Cardiac muscle cell (in vitro differentiated cells and primary cell): ENCODE measurements around the gene KCNK7. TPM values are rescaled to one million over a fixed set of nuclear protein-coding genes. Genes with fewer than 3 reads are reported as not detected.

Experiments used
- DNase-seq, 2 donors: peaks; one replicate each; pipeline versions ENCODE4 v3.0.0 to v3.0.0-alpha.2; 2010 to 2017; ENCODE audit warnings: low read depth in 1 of 2, low spot score in 1 of 2
- H3K27ac ChIP-seq: fragments of 200-600 bp; sonication (generic); 2 replicates; pipeline ENCODE4 v1.5.1; 2016
- H3K27me3 ChIP-seq: fragments of 200-600 bp; sonication (generic); 2 replicates; pipeline ENCODE4 v1.6.0; 2016; ENCODE audit warnings: control low read depth
- H3K36me3 ChIP-seq: fragments of 200-600 bp; sonication (generic); 2 replicates; pipeline ENCODE4 v1.5.1; 2016; ENCODE audit warnings: control low read depth
- H3K4me1 ChIP-seq: fragments of 200-600 bp; sonication (generic); 2 replicates; pipeline ENCODE4 v1.8.1; 2017; ENCODE audit warnings: low read depth, mild to moderate bottlenecking, mixed run types
- H3K4me3 ChIP-seq: fragments of 200-600 bp; sonication (generic); 2 replicates; pipeline ENCODE4 v1.5.1; 2016; ENCODE audit warnings: mild to moderate bottlenecking
- H3K9me3 ChIP-seq: fragments of 200-600 bp; sonication (generic); 2 replicates; pipeline ENCODE4 v1.5.1; 2017; ENCODE audit warnings: low read depth, mild to moderate bottlenecking, control low read depth
- CTCF ChIP-seq: IDR thresholded peaks from 2 replicates; pipeline ENCODE4 v1.5.1; 2012; ENCODE audit warnings: low read depth, mild to moderate bottlenecking, low read length
- polyA plus RNA-seq: library from polyadenylated mRNA; unstranded; fragments of >200 nt; fragmentation: Nextera tagmentation; extraction: Ambion mirVana; gene quantifications from 2 replicates; pipeline ENCODE4 v1.2.1, GENCODE V29; 2016
- total RNA-seq: library from RNA; depleted of rRNA; stranded (reverse); fragments of >200 nt; gene quantifications from 2 replicates; pipeline ENCODE4 v1.2.3, GENCODE V29; 2016

The KCNK7 gene
- total and polyA plus RNA-seq, 2 experiments from 2014 or later, result not detected

DNA sequence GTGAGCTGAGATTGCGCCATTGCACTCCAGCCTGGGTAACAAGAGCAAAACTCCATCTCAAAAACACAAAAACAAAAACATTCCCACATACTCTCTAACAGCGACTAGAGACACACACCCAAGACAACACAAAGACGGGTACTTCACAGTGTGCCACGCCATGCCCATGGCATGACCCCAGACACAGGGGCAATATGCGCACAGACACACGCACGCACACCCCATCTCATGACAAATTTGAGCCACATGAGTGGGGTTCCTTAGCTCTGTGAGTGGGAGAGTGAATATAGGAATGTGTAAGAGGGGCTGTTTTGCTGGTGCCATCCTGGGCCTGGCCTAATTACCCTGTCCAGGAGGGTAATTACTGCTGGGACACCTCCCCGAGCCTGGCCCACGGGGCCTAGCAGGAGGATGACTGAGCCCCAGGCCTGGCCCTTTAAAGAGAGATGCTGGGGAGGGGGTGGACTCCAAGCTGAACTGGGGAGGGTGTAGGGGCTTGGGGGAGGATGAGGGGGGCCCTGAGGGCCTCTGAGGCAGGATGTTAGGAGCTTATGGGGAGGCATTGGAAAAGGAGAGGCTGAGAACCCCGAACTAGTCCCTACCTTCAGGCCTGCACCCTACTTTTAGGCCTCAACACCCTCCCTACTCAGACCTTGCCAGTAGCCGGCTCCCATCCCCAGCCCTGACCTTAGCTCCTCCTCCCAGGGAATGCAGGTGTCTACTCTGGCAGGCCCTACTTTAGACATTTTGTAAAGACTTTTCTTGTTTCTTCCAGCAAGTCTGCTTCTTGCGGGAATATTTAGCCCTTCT is 38.9 kb downstream of the KCNK7 start:
- no peaks in the 10 kb centered on the region for H3K36me3 ChIP-seq
- H3K9me3 ChIP-seq, result no peaks in the 10 kb centered on the region
- H3K4me1 ChIP-seq, result peaks cover 39% of the 10 kb centered on the region
- no peak for TF ChIP-seq CTCF
- peak overlapping the region; percentile 93 for H3K27ac ChIP-seq
- H3K27me3 ChIP-seq, result no peaks in the 10 kb centered on the region
- DNase-seq, result no peak
- peak overlapping the region; percentile 50 for H3K4me3 ChIP-seq

- Histone ChIP-seq H3K9me3 (no peaks in the 10 kb centered on the region), H3K4me1 (peaks cover 34% of the 10 kb centered on the region), H3K27ac (no peak overlapping the region), H3K36me3 (no peaks in the 10 kb centered on the region), H3K27me3 (no peaks in the 10 kb centered on the region), H3K4me3 (no peak overlapping the region)
- DNase-seq, result peak in 1 of 2 donors; percentile 81
- TF ChIP-seq CTCF, result no peak
Observed at GRCh38 chr11:65555693-65556231, 39.8 kb downstream of the KCNK7 start.

DNA sequence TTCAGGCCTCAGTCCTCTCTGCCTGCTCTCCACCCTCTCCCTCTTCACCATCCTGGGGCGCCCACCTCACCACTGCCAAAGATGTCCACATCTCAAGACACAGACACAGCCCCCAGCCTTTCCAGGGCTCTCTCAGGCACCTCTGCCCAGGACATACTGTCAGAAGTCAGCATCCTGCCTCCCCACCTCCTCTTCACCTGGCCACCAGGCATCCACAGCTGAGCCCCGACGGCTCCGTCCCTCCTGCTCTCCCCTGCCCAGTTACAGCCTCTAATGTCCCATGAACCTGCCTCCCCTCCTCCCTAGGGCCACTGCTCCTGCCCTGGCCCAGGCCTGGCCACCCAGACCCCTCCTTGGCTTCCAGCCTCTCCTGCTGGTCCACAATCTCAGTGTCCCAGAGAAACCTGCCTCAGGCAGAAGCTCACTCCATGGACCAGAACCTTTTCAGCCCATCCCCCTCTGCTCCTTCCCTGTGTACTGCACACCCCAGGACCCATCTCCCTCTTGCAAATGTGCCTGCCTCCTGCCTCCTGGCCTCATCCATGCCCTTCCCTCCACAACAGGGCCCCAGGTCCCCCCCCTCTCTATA is 40.7 kb downstream of the KCNK7 start:
- peaks cover 29% of the 10 kb centered on the region for H3K4me1 ChIP-seq
- TF ChIP-seq CTCF, result no peak
- no peaks in the 10 kb centered on the region for H3K27me3 ChIP-seq
- no peak for DNase-seq
- no peaks in the 10 kb centered on the region for H3K36me3 ChIP-seq
- H3K9me3 ChIP-seq, result no peaks in the 10 kb centered on the region
- H3K4me3 ChIP-seq, result no peak overlapping the region
- no peak overlapping the region for H3K27ac ChIP-seq

- no peak for DNase-seq
- no peak for TF ChIP-seq CTCF
- H3K4me3 ChIP-seq, result no peak overlapping the region
- no peaks in the 10 kb centered on the region for H3K36me3 ChIP-seq
- H3K27me3 ChIP-seq, result no peaks in the 10 kb centered on the region
- peaks cover 23% of the 10 kb centered on the region for H3K4me1 ChIP-seq
- no peaks in the 10 kb centered on the region for H3K9me3 ChIP-seq
- no peak overlapping the region for H3K27ac ChIP-seq
Observed at GRCh38 chr11:65554057-65554818, 41.4 kb downstream of the KCNK7 start.

- H3K9me3 ChIP-seq, result no peaks in the 10 kb centered on the region
- no peak overlapping the region for H3K4me3 ChIP-seq
- no peak for TF ChIP-seq CTCF
- H3K4me1 ChIP-seq, result peaks cover 15% of the 10 kb centered on the region
- no peak for DNase-seq
- no peak overlapping the region for H3K27ac ChIP-seq
- peaks cover 6% of the 10 kb centered on the region for H3K27me3 ChIP-seq
- H3K36me3 ChIP-seq, result no peaks in the 10 kb centered on the region
Observed at GRCh38 chr11:65553301-65554001, 42.1 kb downstream of the KCNK7 start.
